ENCODE measurements around the gene GPANK1. TPM values are rescaled to one million over a fixed set of nuclear protein-coding genes. Genes with fewer than 3 reads are reported as not detected.

The GPANK1 gene
- total and polyA plus RNA-seq, 9 of the 15 experiments (the other 6 are each of a cell fraction or from before 2014, with no cell fraction given) = 32.2 to 111 (median 46.3) TPM

DNA sequence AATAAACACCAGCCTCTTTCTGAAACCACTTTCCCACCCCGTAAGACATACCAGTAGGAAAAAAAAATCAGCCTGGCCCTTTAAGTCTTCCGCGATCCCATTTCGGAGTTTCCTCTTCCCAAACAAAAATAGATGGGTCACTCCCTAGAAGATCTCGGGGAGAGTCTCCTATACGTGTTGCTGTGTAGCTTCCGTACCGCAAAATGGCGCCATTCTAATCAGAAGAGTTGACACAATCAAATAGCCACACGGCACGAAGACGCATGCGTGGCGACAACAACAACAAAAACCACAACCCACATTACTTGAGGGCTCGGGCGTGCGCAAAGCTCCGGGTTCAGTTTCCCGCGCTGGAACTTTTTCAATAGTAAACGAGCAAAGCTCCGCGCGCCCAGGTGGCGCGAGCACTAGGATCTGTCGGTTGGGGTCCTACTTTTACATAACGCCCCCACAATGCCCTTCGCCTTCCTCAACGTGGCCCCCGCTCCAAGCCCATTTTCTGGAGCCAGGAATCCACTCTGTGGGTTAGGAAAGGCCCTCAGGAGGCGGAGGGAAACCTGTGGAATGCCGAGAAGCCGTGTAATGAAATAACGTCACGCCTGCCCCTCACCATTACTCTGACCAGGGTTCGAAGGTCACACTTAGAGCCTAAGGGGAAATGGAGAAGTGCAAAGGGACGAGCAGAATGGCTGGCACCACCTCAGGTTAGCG lies at the start of gene GPANK1 (continued):
- TF ChIP-seq USF2 (CRISPR knock-in tag; IDR thresholded peaks at IDR 0.05) (no peak), SOX6 (IDR thresholded peaks at IDR 0.05) (peak; percentile 82), KLF1 (tag; IDR thresholded peaks at IDR 0.05) (0 out of 2 replicates have a peak, but pooled peaks have one; percentile 32), E2F3 (CRISPR knock-in tag; IDR thresholded peaks at IDR 0.05) (peak; percentile 99), POU5F1 (IDR thresholded peaks at IDR 0.05; ENCODE audit: borderline replicate concordance, low read depth, low read length, partially characterized antibody) (peak; percentile 36), NFXL1 (CRISPR knock-in tag; IDR thresholded peaks at IDR 0.05) (0 out of 2 replicates have a peak, but pooled peaks have one; percentile 35), ZKSCAN3 (CRISPR knock-in tag; IDR thresholded peaks at IDR 0.05) (no peak), SNAPC5 (CRISPR knock-in tag; IDR thresholded peaks at IDR 0.05) (peak; percentile 81), RNF2 (IDR thresholded peaks at IDR 0.05) (no peak), TBP (optimal IDR thresholded peaks at IDR 0.05; ENCODE audit: low read depth, low read length) (peak; percentile 93), XRCC4 (IDR thresholded peaks at IDR 0.05; ENCODE audit: extremely low read depth, insufficient read depth, insufficient read length) (no peak), ZBTB2 (IDR thresholded peaks at IDR 0.05) (peak; percentile 95), NCOA4 (IDR thresholded peaks at IDR 0.05; ENCODE audit: partially characterized antibody) (no peak), ZNF785 (CRISPR knock-in tag; IDR thresholded peaks at IDR 0.05) (no peak), GTF2F1 (IDR thresholded peaks at IDR 0.05; ENCODE audit: low read depth, low read length) (peak; percentile 63; the same call in 1 of the 2 replicates), ELF4 (CRISPR knock-in tag; IDR thresholded peaks at IDR 0.05) (peak; percentile 72; the same call in 1 of the 2 replicates), SIN3A (IDR thresholded peaks at IDR 0.05; ENCODE audit: borderline replicate concordance in 2 of 2, control insufficient read depth in 1 of 2, low read depth in 2 of 2, low read length in 2 of 2) (peak; percentile 68 to 94; a peak in 1 of 4 replicates), ATF7 (IDR thresholded peaks at IDR 0.05) (peak; percentile 87)
- TF ChIP-seq, protein P1, sequence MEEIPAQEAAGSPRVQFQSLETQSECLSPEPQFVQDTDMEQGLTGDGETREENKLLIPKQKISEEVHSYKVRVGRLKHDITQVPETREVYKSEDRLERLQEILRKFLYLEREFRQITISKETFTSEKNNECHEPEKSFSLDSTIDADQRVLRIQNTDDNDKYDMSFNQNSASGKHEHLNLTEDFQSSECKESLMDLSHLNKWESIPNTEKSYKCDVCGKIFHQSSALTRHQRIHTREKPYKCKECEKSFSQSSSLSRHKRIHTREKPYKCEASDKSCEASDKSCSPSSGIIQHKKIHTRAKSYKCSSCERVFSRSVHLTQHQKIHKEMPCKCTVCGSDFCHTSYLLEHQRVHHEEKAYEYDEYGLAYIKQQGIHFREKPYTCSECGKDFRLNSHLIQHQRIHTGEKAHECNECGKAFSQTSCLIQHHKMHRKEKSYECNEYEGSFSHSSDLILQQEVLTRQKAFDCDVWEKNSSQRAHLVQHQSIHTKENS (CRISPR knock-in tag; IDR thresholded peaks at IDR 0.05) = no peak
- TF ChIP-seq, protein P2, sequence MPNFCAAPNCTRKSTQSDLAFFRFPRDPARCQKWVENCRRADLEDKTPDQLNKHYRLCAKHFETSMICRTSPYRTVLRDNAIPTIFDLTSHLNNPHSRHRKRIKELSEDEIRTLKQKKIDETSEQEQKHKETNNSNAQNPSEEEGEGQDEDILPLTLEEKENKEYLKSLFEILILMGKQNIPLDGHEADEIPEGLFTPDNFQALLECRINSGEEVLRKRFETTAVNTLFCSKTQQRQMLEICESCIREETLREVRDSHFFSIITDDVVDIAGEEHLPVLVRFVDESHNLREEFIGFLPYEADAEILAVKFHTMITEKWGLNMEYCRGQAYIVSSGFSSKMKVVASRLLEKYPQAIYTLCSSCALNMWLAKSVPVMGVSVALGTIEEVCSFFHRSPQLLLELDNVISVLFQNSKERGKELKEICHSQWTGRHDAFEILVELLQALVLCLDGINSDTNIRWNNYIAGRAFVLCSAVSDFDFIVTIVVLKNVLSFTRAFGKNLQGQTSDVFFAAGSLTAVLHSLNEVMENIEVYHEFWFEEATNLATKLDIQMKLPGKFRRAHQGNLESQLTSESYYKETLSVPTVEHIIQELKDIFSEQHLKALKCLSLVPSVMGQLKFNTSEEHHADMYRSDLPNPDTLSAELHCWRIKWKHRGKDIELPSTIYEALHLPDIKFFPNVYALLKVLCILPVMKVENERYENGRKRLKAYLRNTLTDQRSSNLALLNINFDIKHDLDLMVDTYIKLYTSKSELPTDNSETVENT (CRISPR knock-in tag; IDR thresholded peaks at IDR 0.05) = peak; percentile 76
- TF ChIP-seq, protein P3, sequence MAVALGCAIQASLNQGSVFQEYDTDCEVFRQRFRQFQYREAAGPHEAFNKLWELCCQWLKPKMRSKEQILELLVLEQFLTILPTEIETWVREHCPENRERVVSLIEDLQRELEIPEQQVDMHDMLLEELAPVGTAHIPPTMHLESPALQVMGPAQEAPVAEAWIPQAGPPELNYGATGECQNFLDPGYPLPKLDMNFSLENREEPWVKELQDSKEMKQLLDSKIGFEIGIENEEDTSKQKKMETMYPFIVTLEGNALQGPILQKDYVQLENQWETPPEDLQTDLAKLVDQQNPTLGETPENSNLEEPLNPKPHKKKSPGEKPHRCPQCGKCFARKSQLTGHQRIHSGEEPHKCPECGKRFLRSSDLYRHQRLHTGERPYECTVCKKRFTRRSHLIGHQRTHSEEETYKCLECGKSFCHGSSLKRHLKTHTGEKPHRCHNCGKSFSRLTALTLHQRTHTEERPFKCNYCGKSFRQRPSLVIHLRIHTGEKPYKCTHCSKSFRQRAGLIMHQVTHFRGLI (CRISPR knock-in tag; IDR thresholded peaks at IDR 0.05) = no peak
